SK-N-SH treated with all-trans-retinoic acid at 6 μM for 48 hours (cell line): ENCODE results near the gene ZNF70.

Source experiments
- ARNTL ChIP-seq: fragments of 450-650 bp; formaldehyde crosslinking; IDR thresholded peaks from 2 replicates; pipeline ENCODE4 v1.5.0; 2020; ENCODE audit warnings: low read depth, mild to moderate bottlenecking, moderate library complexity, borderline replicate concordance
- CREB5 ChIP-seq: fragments of 250-450 bp; sonication (Bioruptor Pico); IDR thresholded peaks from 2 replicates; pipeline ENCODE4 v1.5.1; 2020; ENCODE audit warnings: low read depth, mild to moderate bottlenecking, moderate library complexity
- GLIS3 ChIP-seq: fragments of 250-450 bp; sonication (Bioruptor Pico); IDR thresholded peaks from 2 replicates; pipeline ENCODE4 v1.5.0; 2020; ENCODE audit warnings: mild to moderate bottlenecking, moderate library complexity
- OSR1 ChIP-seq: fragments of 250-450 bp; sonication (Bioruptor Pico); IDR thresholded peaks from 2 replicates; pipeline ENCODE4 v1.8.0; 2022; ENCODE audit warnings: moderate library complexity, mild to moderate bottlenecking, inconsistent platforms
- PATZ1 ChIP-seq: fragments of 250-450 bp; sonication (Bioruptor Pico); IDR thresholded peaks from 2 replicates; pipeline ENCODE4 v1.8.0; 2020; ENCODE audit warnings: mild to moderate bottlenecking, moderate library complexity, borderline replicate concordance
- POU6F1 ChIP-seq: fragments of 250-450 bp; sonication (Bioruptor Pico); IDR thresholded peaks from 2 replicates; pipeline ENCODE4 v1.8.0; 2021; ENCODE audit warnings: low read depth, mild to moderate bottlenecking, moderate library complexity, borderline replicate concordance
- PPARA ChIP-seq: fragments of 250-450 bp; sonication (Bioruptor Pico); IDR thresholded peaks from 2 replicates; pipeline ENCODE4 v1.5.0; 2020; ENCODE audit warnings: mild to moderate bottlenecking, borderline replicate concordance
- TSHZ2 ChIP-seq: fragments of 250-450 bp; sonication (Bioruptor Pico); IDR thresholded peaks from 2 replicates; pipeline ENCODE4 v1.5.0; 2020; ENCODE audit warnings: mild to moderate bottlenecking, moderate library complexity
- ZFP3 ChIP-seq: fragments of 250-450 bp; sonication (Bioruptor Pico); IDR thresholded peaks from 2 replicates; pipeline ENCODE4 v1.5.0; 2020; ENCODE audit warnings: mild to moderate bottlenecking, moderate library complexity
- ZFP30 ChIP-seq: fragments of 450-650 bp; formaldehyde crosslinking; IDR thresholded peaks from 2 replicates; pipeline ENCODE4 v1.5.0; 2022; ENCODE audit warnings: mild to moderate bottlenecking, moderate library complexity
- ZNF565 ChIP-seq: fragments of 450-650 bp; formaldehyde crosslinking; conservative IDR thresholded peaks from 2 replicates; pipeline ENCODE4 v1.5.0; 2020; ENCODE audit warnings: low read depth, mild to moderate bottlenecking, moderate library complexity
- ZNF70 ChIP-seq: fragments of 450-650 bp; formaldehyde crosslinking; IDR thresholded peaks from 2 replicates; pipeline ENCODE4 v1.5.0; 2020; ENCODE audit warnings: mild to moderate bottlenecking, moderate library complexity

- no peak for TF ChIP-seq ZFP3 (CRISPR knock-in tag)
- no peak for TF ChIP-seq OSR1 (CRISPR knock-in tag)
- no peak for TF ChIP-seq CREB5 (CRISPR knock-in tag)
- no peak for TF ChIP-seq ZFP30 (CRISPR knock-in tag)
- TF ChIP-seq GLIS3 (CRISPR knock-in tag), result no peak
- no peak for TF ChIP-seq PATZ1
- TF ChIP-seq POU6F1 (CRISPR knock-in tag), result no peak
- no peak for TF ChIP-seq ZNF70
- no peak for TF ChIP-seq ZNF565
- TF ChIP-seq ARNTL (CRISPR knock-in tag), result no peak
- TF ChIP-seq PPARA (CRISPR knock-in tag), result no peak
- no peak for TF ChIP-seq TSHZ2 (CRISPR knock-in tag)
These were observed 61.5 kb downstream of the ZNF70 start for GRCh38 chr22:23689414-23689813.
